Keratinocyte (primary cell): ENCODE measurements around the gene FIGNL1. TPM values are rescaled to one million over a fixed set of nuclear protein-coding genes. Genes with fewer than 3 reads are reported as not detected.

Source experiments
- DNase-seq: peaks from one replicate; pipeline ENCODE4 v3.0.0-alpha.2; 2011; ENCODE audit warnings: low read depth, missing footprints, low spot score
- FAIRE-seq: peaks from 2 replicates; lab custom pipeline; 2011; peaks lifted over from hg19 to GRCh38; lab: Jason Lieb, UNC
- H2AFZ ChIP-seq: 2 replicates; pipeline ENCODE4 v1.6.0; 2012; ENCODE audit warnings: low read length, control low read depth, inconsistent platforms; ENCODE audit not compliant: control insufficient read depth
- H3K27ac ChIP-seq: 2 replicates; pipeline ENCODE4 v1.5.1; 2011; ENCODE audit warnings: low read length; ENCODE audit not compliant: control insufficient read depth, insufficient read depth
- H3K27me3 ChIP-seq: 3 replicates; pipeline ENCODE4 v1.6.0; 2011; ENCODE audit warnings: low read length; ENCODE audit not compliant: control insufficient read depth, insufficient read depth; ENCODE audit errors: extremely low read depth
- H3K36me3 ChIP-seq, 2 experiments: 2 replicates in 1 of 2; 3 replicates in 1 of 2; pipeline ENCODE4 v1.5.1; 2011; ENCODE audit warnings: low read length in 2 of 2, mild to moderate bottlenecking in 1 of 2; ENCODE audit not compliant: control insufficient read depth in 2 of 2, insufficient read depth in 2 of 2; ENCODE audit errors: extremely low read depth in 1 of 2
- H3K4me1 ChIP-seq: 3 replicates; pipeline ENCODE4 v1.5.1; 2011; ENCODE audit warnings: low read length; ENCODE audit not compliant: control insufficient read depth, insufficient read depth; ENCODE audit errors: extremely low read depth
- H3K4me2 ChIP-seq: 3 replicates; pipeline ENCODE4 v1.6.0; 2011; ENCODE audit warnings: low read depth, low read length; ENCODE audit not compliant: control insufficient read depth, insufficient read depth; ENCODE audit errors: extremely low read depth
- H3K4me3 ChIP-seq, 3 experiments: fragments of 200-600 bp in 1 of 3; sonication (generic) in 1 of 3; 2 replicates in 2 of 3; 3 replicates in 1 of 3; pipeline ENCODE4 v1.5.1; 2011 to 2016; ENCODE audit warnings: low read length in 3 of 3, mild to moderate bottlenecking in 3 of 3, control low read depth in 2 of 3, inconsistent platforms in 1 of 3, low read depth in 1 of 3, mixed read lengths in 1 of 3, mixed run types in 1 of 3, moderate library complexity in 1 of 3; ENCODE audit not compliant: control insufficient read depth in 2 of 3, insufficient read depth in 2 of 3; ENCODE audit errors: extremely low read depth in 1 of 3
- H3K79me2 ChIP-seq: 2 replicates; pipeline ENCODE4 v1.6.0; 2012; ENCODE audit warnings: low read length; ENCODE audit not compliant: control insufficient read depth, insufficient read depth
- H3K9ac ChIP-seq: 3 replicates; pipeline ENCODE4 v1.6.0; 2011; ENCODE audit warnings: low read length; ENCODE audit not compliant: control insufficient read depth, insufficient read depth; ENCODE audit errors: extremely low read depth
- H3K9me1 ChIP-seq: 3 replicates; pipeline ENCODE4 v1.6.0; 2011; ENCODE audit warnings: low read length; ENCODE audit not compliant: control insufficient read depth, insufficient read depth; ENCODE audit errors: extremely low read depth
- H3K9me3 ChIP-seq: 2 replicates; pipeline ENCODE4 v1.5.1; 2012; ENCODE audit warnings: low read depth, low read length; ENCODE audit not compliant: control insufficient read depth
- H4K20me1 ChIP-seq: 3 replicates; pipeline ENCODE4 v1.6.0; 2011; ENCODE audit warnings: low read length; ENCODE audit not compliant: control insufficient read depth, insufficient read depth; ENCODE audit errors: extremely low read depth
- CTCF ChIP-seq, 3 experiments: IDR thresholded peaks in 1 of 3; conservative IDR thresholded peaks in 1 of 3; optimal IDR thresholded peaks in 1 of 3; 2 replicates in 2 of 3; 3 replicates in 1 of 3; pipeline versions ENCODE3 to v1.5.1; 2011; ENCODE audit warnings: low read length in 3 of 3, mild to moderate bottlenecking in 3 of 3, moderate library complexity in 2 of 3, control low read depth in 1 of 3, inconsistent platforms in 1 of 3; ENCODE audit not compliant: insufficient read depth in 2 of 3; ENCODE audit errors: extremely low read depth in 1 of 3
- EZH2 ChIP-seq: IDR thresholded peaks from one replicate; pipeline ENCODE4 v1.6.1; 2012; ENCODE audit warnings: inconsistent platforms, mild to moderate bottlenecking, low read length, moderate library complexity
- dilution Hi-C: fragments of 300-500 bp; cut with MboI; formaldehyde crosslinking; loops from one replicate; pipeline ENCODE4 v1.7.0; 2020; ENCODE audit warnings: low sequenced_read_pairs; ENCODE audit not compliant: extremely low pct_ligation_motif_present
- polyA plus RNA-seq, 5 experiments: library from polyadenylated mRNA; depleted of rRNA in 3 of 5; stranded (reverse) in 3 of 5; stranded (forward) in 1 of 5; unstranded in 1 of 5; fragments of >200 nt; gene quantifications; 1 replicate in 1 of 5; 2 replicates in 3 of 5; 3 replicates in 1 of 5; pipeline versions ENCODE4 v1.2.1 to v1.2.3, GENCODE V29; 2011 to 2012; ENCODE audit warnings: missing spikeins in 2 of 5, low read depth in 1 of 5, low replicate concordance in 1 of 5

FIGNL1 gene
- polyA plus RNA-seq, 1 donor (not counting 4 experiments of a cell fraction or from before 2014, with no cell fraction given): 12.7 TPM

GRCh38 chr7:50409856-50410745 is 40.0 kb downstream of the FIGNL1 start:
- Histone ChIP-seq H3K4me2 (no peak overlapping the region), H3K9ac (no peak overlapping the region), H3K36me3 (no peaks in the 10 kb centered on the region), H2AFZ (no peak overlapping the region), H3K4me1 (peaks cover 6% of the 10 kb centered on the region), H3K27me3 (peaks cover 3% of the 10 kb centered on the region), H3K4me3 (no peak overlapping the region), H3K9me1 (no peaks in the 10 kb centered on the region), H3K79me2 (no peaks in the 10 kb centered on the region), H3K27ac (no peak overlapping the region), H4K20me1 (no peaks in the 10 kb centered on the region), H3K9me3 (no peaks in the 10 kb centered on the region)
- no peak for TF ChIP-seq EZH2
- TF ChIP-seq CTCF (optimal IDR thresholded peaks at IDR 0.05 in 1 of 3, IDR thresholded peaks at IDR 0.05 in 1 of 3, conservative IDR thresholded peaks at IDR 0.05 in 1 of 3; ENCODE audit: extremely low read depth in 1 of 3, insufficient read depth in 2 of 3, low read length in 3 of 3): no peak
- FAIRE-seq (no peak), DNase-seq (no peak)
- dilution Hi-C loops: no loop called here

GRCh38 chr7:50406935-50407334 is 43.2 kb downstream of the FIGNL1 start:
- Histone ChIP-seq H3K9me1 (no peaks in the 10 kb centered on the region), H3K27ac (no peak overlapping the region), H3K79me2 (no peaks in the 10 kb centered on the region), H3K27me3 (peaks cover 3% of the 10 kb centered on the region), H3K9me3 (no peaks in the 10 kb centered on the region), H4K20me1 (no peaks in the 10 kb centered on the region), H3K36me3 (no peaks in the 10 kb centered on the region), H3K4me3 (no peak overlapping the region), H3K4me1 (peaks cover 6% of the 10 kb centered on the region), H2AFZ (no peak overlapping the region), H3K4me2 (no peak overlapping the region), H3K9ac (no peak overlapping the region)
- dilution Hi-C loops: no loop called here
- peak; percentile 9 for FAIRE-seq
- TF ChIP-seq CTCF (optimal IDR thresholded peaks at IDR 0.05 in 1 of 3, IDR thresholded peaks at IDR 0.05 in 1 of 3, conservative IDR thresholded peaks at IDR 0.05 in 1 of 3; ENCODE audit: extremely low read depth in 1 of 3, insufficient read depth in 2 of 3, low read length in 3 of 3) (no peak), EZH2 (no peak)
- DNase-seq: no peak
